Loucy (cell line): ENCODE data around the gene FRMD4A.

Experiments
- H2AFZ ChIP-seq: fragments of 200-600 bp; sonication (generic); 2 replicates; pipeline ENCODE4 v1.6.0; 2016; ENCODE audit warnings: antibody characterized with exemption, mild to moderate bottlenecking, low read length, moderate library complexity
- H3F3A ChIP-seq: fragments of 200-600 bp; 2 replicates; pipeline ENCODE4 v1.6.0; 2016; ENCODE audit warnings: antibody characterized with exemption, low read depth, mild to moderate bottlenecking
- H3K27me3 ChIP-seq: fragments of 200-600 bp; sonication (generic); 2 replicates; pipeline ENCODE4 v1.6.1; 2014; ENCODE audit warnings: low read length, mild to moderate bottlenecking; ENCODE audit not compliant: insufficient read depth, poor library complexity, severe bottlenecking
- H3K36me3 ChIP-seq: fragments of 200-600 bp; sonication (generic); 2 replicates; pipeline ENCODE4 v1.6.1; 2016; ENCODE audit warnings: low read length; ENCODE audit not compliant: insufficient read depth
- H3K4me1 ChIP-seq: fragments of 200-600 bp; sonication (generic); 2 replicates; pipeline ENCODE4 v1.5.1; 2014; ENCODE audit warnings: low read length, mild to moderate bottlenecking; ENCODE audit not compliant: insufficient read depth, poor library complexity, severe bottlenecking
- H3K4me2 ChIP-seq: fragments of 200-600 bp; sonication (generic); 2 replicates; pipeline ENCODE4 v1.6.0; 2014; ENCODE audit warnings: antibody characterized with exemption, low read length, low read depth, mild to moderate bottlenecking; ENCODE audit not compliant: poor library complexity, severe bottlenecking
- H3K4me3 ChIP-seq: fragments of 200-600 bp; sonication (generic); 2 replicates; pipeline ENCODE4 v1.5.1; 2014; ENCODE audit warnings: low read length, mild to moderate bottlenecking, mixed read lengths; ENCODE audit not compliant: poor library complexity, severe bottlenecking
- H3K79me2 ChIP-seq: fragments of 200-600 bp; sonication (generic); 2 replicates; pipeline ENCODE4 v1.6.1; 2014; ENCODE audit warnings: low read length; ENCODE audit not compliant: insufficient read depth
- H3K9ac ChIP-seq: fragments of 200-600 bp; sonication (generic); 2 replicates; pipeline ENCODE4 v1.6.0; 2014; ENCODE audit warnings: mild to moderate bottlenecking, low read depth, low read length, moderate library complexity; ENCODE audit not compliant: poor library complexity, severe bottlenecking
- H3K9me2 ChIP-seq: fragments of 200-600 bp; sonication (generic); replicated peaks from 2 replicates; pipeline ENCODE4 v1.6.1; 2016; ENCODE audit warnings: low read depth, low read length, mixed read lengths
- H3K9me3 ChIP-seq: fragments of 200-600 bp; sonication (generic); 2 replicates; pipeline ENCODE4 v1.6.1; 2014; ENCODE audit warnings: mild to moderate bottlenecking, antibody characterized with exemption, low read length, low read depth; ENCODE audit not compliant: insufficient read depth
- H4K20me1 ChIP-seq: fragments of 200-600 bp; sonication (generic); 2 replicates; pipeline ENCODE4 v1.6.0; 2014; ENCODE audit warnings: antibody characterized with exemption, low read length, mild to moderate bottlenecking; ENCODE audit not compliant: insufficient read depth, poor library complexity, severe bottlenecking
- EZH2phosphoT487 ChIP-seq: fragments of 200-600 bp; IDR thresholded peaks from 2 replicates; pipeline ENCODE4 v1.6.1; 2018; ENCODE audit warnings: antibody characterized with exemption, mild to moderate bottlenecking, moderate library complexity, borderline replicate concordance
- TF ChIP-seq, protein P1 (sequence below): fragments of 200-600 bp; sonication (generic); conservative IDR thresholded peaks from 2 replicates; pipeline ENCODE4 v1.5.1; 2014; ENCODE audit warnings: mild to moderate bottlenecking, antibody characterized with exemption, low read length

The FRMD4A gene

GRCh38 chr10:14162629-14163344, 167.9 kb downstream of the FRMD4A start:
- Histone ChIP-seq H3K4me2 (no peak overlapping the region), H3K9me3 (no peaks in the 10 kb centered on the region), H3K4me1 (no peaks in the 10 kb centered on the region), H2AFZ (no peak overlapping the region), H3K27me3 (peaks cover 5% of the 10 kb centered on the region), H3K9ac (no peak overlapping the region), H4K20me1 (no peaks in the 10 kb centered on the region), H3K79me2 (no peaks in the 10 kb centered on the region), H3F3A (no peaks in the 10 kb centered on the region), H3K4me3 (no peak overlapping the region), H3K9me2 (no peaks in the 10 kb centered on the region), H3K36me3 (no peaks in the 10 kb centered on the region)
- TF ChIP-seq, protein P1, sequence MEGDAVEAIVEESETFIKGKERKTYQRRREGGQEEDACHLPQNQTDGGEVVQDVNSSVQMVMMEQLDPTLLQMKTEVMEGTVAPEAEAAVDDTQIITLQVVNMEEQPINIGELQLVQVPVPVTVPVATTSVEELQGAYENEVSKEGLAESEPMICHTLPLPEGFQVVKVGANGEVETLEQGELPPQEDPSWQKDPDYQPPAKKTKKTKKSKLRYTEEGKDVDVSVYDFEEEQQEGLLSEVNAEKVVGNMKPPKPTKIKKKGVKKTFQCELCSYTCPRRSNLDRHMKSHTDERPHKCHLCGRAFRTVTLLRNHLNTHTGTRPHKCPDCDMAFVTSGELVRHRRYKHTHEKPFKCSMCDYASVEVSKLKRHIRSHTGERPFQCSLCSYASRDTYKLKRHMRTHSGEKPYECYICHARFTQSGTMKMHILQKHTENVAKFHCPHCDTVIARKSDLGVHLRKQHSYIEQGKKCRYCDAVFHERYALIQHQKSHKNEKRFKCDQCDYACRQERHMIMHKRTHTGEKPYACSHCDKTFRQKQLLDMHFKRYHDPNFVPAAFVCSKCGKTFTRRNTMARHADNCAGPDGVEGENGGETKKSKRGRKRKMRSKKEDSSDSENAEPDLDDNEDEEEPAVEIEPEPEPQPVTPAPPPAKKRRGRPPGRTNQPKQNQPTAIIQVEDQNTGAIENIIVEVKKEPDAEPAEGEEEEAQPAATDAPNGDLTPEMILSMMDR = no peak
- no peak for TF ChIP-seq EZH2phosphoT487

DNA sequence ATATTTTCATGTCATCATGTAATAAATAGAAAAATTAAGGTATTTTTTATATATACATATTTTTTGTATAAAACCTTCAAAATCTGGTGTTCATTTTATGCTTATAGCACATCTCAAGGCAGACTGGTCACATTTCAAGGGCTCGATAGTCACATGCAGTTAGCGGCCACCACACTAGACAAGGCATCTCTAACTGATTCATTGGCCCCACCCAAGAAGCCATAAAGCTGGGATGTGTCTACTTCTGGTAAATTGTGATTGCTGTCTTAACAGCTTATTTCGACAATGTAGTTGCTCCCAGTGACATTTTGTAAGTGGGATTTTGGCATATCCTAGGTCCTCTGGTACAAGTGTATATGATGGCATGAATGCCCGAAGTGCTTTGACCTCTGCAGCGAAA, 168.7 kb downstream of the FRMD4A start:
- Histone ChIP-seq H3K9me2 (no peaks in the 10 kb centered on the region), H4K20me1 (no peaks in the 10 kb centered on the region), H3K9me3 (no peaks in the 10 kb centered on the region), H3K79me2 (no peaks in the 10 kb centered on the region), H2AFZ (no peak overlapping the region), H3K36me3 (no peaks in the 10 kb centered on the region), H3K4me2 (no peak overlapping the region), H3K4me1 (no peaks in the 10 kb centered on the region), H3K4me3 (no peak overlapping the region), H3F3A (no peaks in the 10 kb centered on the region), H3K27me3 (peaks cover 5% of the 10 kb centered on the region), H3K9ac (no peak overlapping the region)
- TF ChIP-seq, protein P1 = no peak
- TF ChIP-seq EZH2phosphoT487 = no peak

- TF ChIP-seq EZH2phosphoT487 = no peak
- TF ChIP-seq, protein P1 = no peak
- Histone ChIP-seq H3K27me3 (no peaks in the 10 kb centered on the region), H3K36me3 (no peaks in the 10 kb centered on the region), H4K20me1 (no peaks in the 10 kb centered on the region), H3K79me2 (no peaks in the 10 kb centered on the region), H2AFZ (no peak overlapping the region), H3K9me3 (no peaks in the 10 kb centered on the region), H3K9me2 (no peaks in the 10 kb centered on the region), H3K4me3 (no peak overlapping the region), H3K9ac (no peak overlapping the region), H3K4me2 (no peak overlapping the region), H3F3A (no peaks in the 10 kb centered on the region), H3K4me1 (no peaks in the 10 kb centered on the region)
Measured at GRCh38 chr10:14160299-14160698, 170.4 kb downstream of the FRMD4A start.
